Measurements from ENCODE around the gene SWSAP1.

- no peak for TF ChIP-seq CTCF (conservative IDR thresholded peaks at IDR 0.05; ENCODE audit: low read length)
- no peak for TF ChIP-seq EZH2phosphoT487 (IDR thresholded peaks at IDR 0.05; ENCODE audit: borderline replicate concordance)
Measured at GRCh38 chr19:11373166-11373884, 1.1 kb upstream of the SWSAP1 start.

Data from Loucy (cell line).